HUDEP-2 (cell line): ENCODE results near the gene KIF6.

Source experiments
- DNase-seq, 76 experiments: peaks; one replicate each; lab custom pipeline; 2025; ENCODE audit not compliant: unreplicated experiment in 76 of 76; lab: John Stamatoyannopoulos, UW

Gene KIF6

GRCh38 chr6:39428152-39428551 is 297.1 kb downstream of the KIF6 start:
- DNase-seq, result no peak

- DNase-seq, result no peak
Measured at GRCh38 chr6:39426073-39426456, 299.1 kb downstream of the KIF6 start.

GRCh38 chr6:39425346-39426072 is 299.7 kb downstream of the KIF6 start:
- no peak for DNase-seq

- no peak for DNase-seq
Measured at GRCh38 chr6:39424831-39425230, 300.4 kb downstream of the KIF6 start.

GRCh38 chr6:39422238-39422637 is 303.0 kb downstream of the KIF6 start:
- DNase-seq, result no peak

GRCh38 chr6:39421383-39422225 is 303.6 kb downstream of the KIF6 start:
- no peak for DNase-seq

GRCh38 chr6:39420300-39421265 is 304.6 kb downstream of the KIF6 start:
- no peak for DNase-seq

GRCh38 chr6:39419607-39420006 is 305.6 kb downstream of the KIF6 start:
- DNase-seq, result no peak

GRCh38 chr6:39417440-39417839 is 307.8 kb downstream of the KIF6 start:
- DNase-seq, result no peak

GRCh38 chr6:39416728-39417127 is 308.5 kb downstream of the KIF6 start:
- DNase-seq, result no peak

- DNase-seq, result no peak
Measured at GRCh38 chr6:39416026-39416425, 309.2 kb downstream of the KIF6 start.

- DNase-seq, result no peak
Measured at GRCh38 chr6:39415482-39415881, 309.7 kb downstream of the KIF6 start.

- no peak for DNase-seq
Measured at GRCh38 chr6:39411465-39411864, 313.7 kb downstream of the KIF6 start.

GRCh38 chr6:39411001-39411400 is 314.2 kb downstream of the KIF6 start:
- DNase-seq, result no peak

GRCh38 chr6:39409889-39410288 is 315.3 kb downstream of the KIF6 start:
- DNase-seq, result no peak

GRCh38 chr6:39407446-39407993 is 317.7 kb downstream of the KIF6 start:
- DNase-seq, result no peak

- DNase-seq, result no peak
Measured at GRCh38 chr6:39404312-39404711, 320.9 kb downstream of the KIF6 start.

- DNase-seq, result no peak
Measured at GRCh38 chr6:39403304-39403703, 321.9 kb downstream of the KIF6 start.

GRCh38 chr6:39402239-39402751 is 322.9 kb downstream of the KIF6 start:
- no peak for DNase-seq

GRCh38 chr6:39401376-39401775 is 323.8 kb downstream of the KIF6 start:
- DNase-seq, result no peak
